ENCODE results near the gene YES1. TPM values are rescaled to one million over a fixed set of nuclear protein-coding genes. Genes with fewer than 3 reads are reported as not detected.

YES1 gene
- polyA plus RNA-seq, 4 donors = 35.9 to 47.1 (median 39.8) TPM

- Histone ChIP-seq H3K4me1 (ENCODE audit: control insufficient read depth in 3 of 3, insufficient read depth in 2 of 3, low read depth in 1 of 3, low read length in 2 of 3) (no peaks in the 10 kb centered on the region), H3K27ac (ENCODE audit: low read depth in 1 of 3, low read length in 2 of 3) (peak overlapping the region in 1 of 3 donors; percentile 2), H3K27me3 (ENCODE audit: control insufficient read depth in 3 of 3, insufficient read depth in 3 of 3, low read length in 3 of 3) (peaks cover 0 to 2% (median 0%) of the 10 kb centered on the region in 3 donors), H3K9me3 (ENCODE audit: control insufficient read depth in 2 of 2, insufficient read depth in 1 of 2, low read depth in 1 of 2, low read length in 1 of 2) (no peaks in the 10 kb centered on the region), H3K4me3 (ENCODE audit: low read depth in 1 of 3, low read length in 3 of 3) (no peak overlapping the region), H3K36me3 (ENCODE audit: control insufficient read depth in 3 of 3, insufficient read depth in 2 of 3, low read depth in 1 of 3, low read length in 3 of 3) (no peaks in the 10 kb centered on the region)
- FAIRE-seq (no peak), DNase-seq (no peak)
- 30 to 51% (median 48%) methylated on average over 5 of the region's 5 CpGs for WGBS, 3 donors
Observed at GRCh38 chr18:830315-830901, 18.4 kb upstream of the YES1 start.

GRCh38 chr18:829432-829831, 17.4 kb upstream of the YES1 start:
- 91 to 93% (median 92%) methylated on average over 6 of the region's 6 CpGs for WGBS, 3 donors
- H3K9me3 ChIP-seq (ENCODE audit: control insufficient read depth in 2 of 2, insufficient read depth in 1 of 2, low read depth in 1 of 2, low read length in 1 of 2) = no peaks in the 10 kb centered on the region
- DNase-seq = no peak
- H3K27me3 ChIP-seq (ENCODE audit: control insufficient read depth in 3 of 3, insufficient read depth in 3 of 3, low read length in 3 of 3) = peaks cover 0 to 2% (median 0%) of the 10 kb centered on the region in 3 donors
- FAIRE-seq = no peak
- no peak overlapping the region for H3K4me3 ChIP-seq (ENCODE audit: low read depth in 1 of 3, low read length in 3 of 3)
- no peak overlapping the region for H3K27ac ChIP-seq (ENCODE audit: low read depth in 1 of 3, low read length in 2 of 3)
- no peaks in the 10 kb centered on the region for H3K36me3 ChIP-seq (ENCODE audit: control insufficient read depth in 3 of 3, insufficient read depth in 2 of 3, low read depth in 1 of 3, low read length in 3 of 3)
- H3K4me1 ChIP-seq (ENCODE audit: control insufficient read depth in 3 of 3, insufficient read depth in 2 of 3, low read depth in 1 of 3, low read length in 2 of 3) = no peaks in the 10 kb centered on the region

GRCh38 chr18:827093-827677, 15.1 kb upstream of the YES1 start:
- no peak for FAIRE-seq
- no peak for DNase-seq
- Histone ChIP-seq H3K27ac (ENCODE audit: low read depth in 1 of 3, low read length in 2 of 3) (no peak overlapping the region), H3K9me3 (ENCODE audit: control insufficient read depth in 2 of 2, insufficient read depth in 1 of 2, low read depth in 1 of 2, low read length in 1 of 2) (no peaks in the 10 kb centered on the region), H3K4me1 (ENCODE audit: control insufficient read depth in 3 of 3, insufficient read depth in 2 of 3, low read depth in 1 of 3, low read length in 2 of 3) (no peaks in the 10 kb centered on the region), H3K27me3 (ENCODE audit: control insufficient read depth in 3 of 3, insufficient read depth in 3 of 3, low read length in 3 of 3) (no peaks in the 10 kb centered on the region), H3K36me3 (ENCODE audit: control insufficient read depth in 3 of 3, insufficient read depth in 2 of 3, low read depth in 1 of 3, low read length in 3 of 3) (no peaks in the 10 kb centered on the region), H3K4me3 (ENCODE audit: low read depth in 1 of 3, low read length in 3 of 3) (no peak overlapping the region)
- 79 to 82% (median 82%) methylated on average over 6 of the region's 6 CpGs for WGBS, 3 donors

- DNase-seq (no peak), FAIRE-seq (no peak)
- H3K9me3 ChIP-seq (ENCODE audit: control insufficient read depth in 2 of 2, insufficient read depth in 1 of 2, low read depth in 1 of 2, low read length in 1 of 2) = no peaks in the 10 kb centered on the region
- H3K27me3 ChIP-seq (ENCODE audit: control insufficient read depth in 3 of 3, insufficient read depth in 3 of 3, low read length in 3 of 3) = no peaks in the 10 kb centered on the region
- no peaks in the 10 kb centered on the region for H3K4me1 ChIP-seq (ENCODE audit: control insufficient read depth in 3 of 3, insufficient read depth in 2 of 3, low read depth in 1 of 3, low read length in 2 of 3)
- H3K4me3 ChIP-seq (ENCODE audit: low read depth in 1 of 3, low read length in 3 of 3) = no peak overlapping the region
- H3K36me3 ChIP-seq (ENCODE audit: control insufficient read depth in 3 of 3, insufficient read depth in 2 of 3, low read depth in 1 of 3, low read length in 3 of 3) = no peaks in the 10 kb centered on the region
- H3K27ac ChIP-seq (ENCODE audit: low read depth in 1 of 3, low read length in 2 of 3) = no peak overlapping the region
- 54 to 71% (median 59%) methylated on average over 6 of the region's 6 CpGs for WGBS, 3 donors
Observed at GRCh38 chr18:825891-826585, 14.0 kb upstream of the YES1 start.

- H3K27me3 ChIP-seq (ENCODE audit: control insufficient read depth in 3 of 3, insufficient read depth in 3 of 3, low read length in 3 of 3) = no peaks in the 10 kb centered on the region
- no peaks in the 10 kb centered on the region for H3K36me3 ChIP-seq (ENCODE audit: control insufficient read depth in 3 of 3, insufficient read depth in 2 of 3, low read depth in 1 of 3, low read length in 3 of 3)
- no peaks in the 10 kb centered on the region for H3K9me3 ChIP-seq (ENCODE audit: control insufficient read depth in 2 of 2, insufficient read depth in 1 of 2, low read depth in 1 of 2, low read length in 1 of 2)
- DNase-seq (no peak), FAIRE-seq (no peak)
- no peak overlapping the region for H3K4me3 ChIP-seq (ENCODE audit: low read depth in 1 of 3, low read length in 3 of 3)
- no peaks in the 10 kb centered on the region for H3K4me1 ChIP-seq (ENCODE audit: control insufficient read depth in 3 of 3, insufficient read depth in 2 of 3, low read depth in 1 of 3, low read length in 2 of 3)
- 71 to 88% (median 73%) methylated on average over 2 of the region's 2 CpGs for WGBS, 3 donors
- H3K27ac ChIP-seq (ENCODE audit: low read depth in 1 of 3, low read length in 2 of 3) = no peak overlapping the region
Observed at GRCh38 chr18:824179-824578, 12.1 kb upstream of the YES1 start.

- H3K27me3 ChIP-seq (ENCODE audit: control insufficient read depth in 3 of 3, insufficient read depth in 3 of 3, low read length in 3 of 3) = no peaks in the 10 kb centered on the region
- H3K4me1 ChIP-seq (ENCODE audit: control insufficient read depth in 3 of 3, insufficient read depth in 2 of 3, low read depth in 1 of 3, low read length in 2 of 3) = no peaks in the 10 kb centered on the region
- H3K36me3 ChIP-seq (ENCODE audit: control insufficient read depth in 3 of 3, insufficient read depth in 2 of 3, low read depth in 1 of 3, low read length in 3 of 3) = no peaks in the 10 kb centered on the region
- 34 to 77% (median 70%) methylated on average over 4 of the region's 4 CpGs for WGBS, 3 donors
- no peak overlapping the region for H3K27ac ChIP-seq (ENCODE audit: low read depth in 1 of 3, low read length in 2 of 3)
- DNase-seq (no peak), FAIRE-seq (no peak)
- H3K9me3 ChIP-seq (ENCODE audit: control insufficient read depth in 2 of 2, insufficient read depth in 1 of 2, low read depth in 1 of 2, low read length in 1 of 2) = no peaks in the 10 kb centered on the region
- no peak overlapping the region for H3K4me3 ChIP-seq (ENCODE audit: low read depth in 1 of 3, low read length in 3 of 3)
Observed at GRCh38 chr18:820591-821165, 8.6 kb upstream of the YES1 start.

- Histone ChIP-seq H3K4me3 (ENCODE audit: low read depth in 1 of 3, low read length in 3 of 3) (no peak overlapping the region), H3K9me3 (ENCODE audit: control insufficient read depth in 2 of 2, insufficient read depth in 1 of 2, low read depth in 1 of 2, low read length in 1 of 2) (no peaks in the 10 kb centered on the region), H3K27me3 (ENCODE audit: control insufficient read depth in 3 of 3, insufficient read depth in 3 of 3, low read length in 3 of 3) (no peaks in the 10 kb centered on the region), H3K36me3 (ENCODE audit: control insufficient read depth in 3 of 3, insufficient read depth in 2 of 3, low read depth in 1 of 3, low read length in 3 of 3) (no peaks in the 10 kb centered on the region), H3K27ac (ENCODE audit: low read depth in 1 of 3, low read length in 2 of 3) (no peak overlapping the region), H3K4me1 (ENCODE audit: control insufficient read depth in 3 of 3, insufficient read depth in 2 of 3, low read depth in 1 of 3, low read length in 2 of 3) (peaks cover 0 to 5% (median 0%) of the 10 kb centered on the region in 3 donors)
- no peak for FAIRE-seq
- 19 to 38% (median 20%) methylated on average over 2 of the region's 2 CpGs for WGBS, 3 donors
- DNase-seq = no peak
Observed at GRCh38 chr18:816869-817268, 4.8 kb upstream of the YES1 start.

- 65 to 81% (median 72%) methylated on average over 4 of the region's 4 CpGs for WGBS, 3 donors
- H3K27me3 ChIP-seq (ENCODE audit: control insufficient read depth in 3 of 3, insufficient read depth in 3 of 3, low read length in 3 of 3) = no peaks in the 10 kb centered on the region
- H3K4me1 ChIP-seq (ENCODE audit: control insufficient read depth in 3 of 3, insufficient read depth in 2 of 3, low read depth in 1 of 3, low read length in 2 of 3) = peaks cover 0 to 5% (median 0%) of the 10 kb centered on the region in 3 donors
- no peak overlapping the region for H3K27ac ChIP-seq (ENCODE audit: low read depth in 1 of 3, low read length in 2 of 3)
- H3K4me3 ChIP-seq (ENCODE audit: low read depth in 1 of 3, low read length in 3 of 3) = no peak overlapping the region
- no peaks in the 10 kb centered on the region for H3K36me3 ChIP-seq (ENCODE audit: control insufficient read depth in 3 of 3, insufficient read depth in 2 of 3, low read depth in 1 of 3, low read length in 3 of 3)
- H3K9me3 ChIP-seq (ENCODE audit: control insufficient read depth in 2 of 2, insufficient read depth in 1 of 2, low read depth in 1 of 2, low read length in 1 of 2) = no peaks in the 10 kb centered on the region
- FAIRE-seq = no peak
- no peak for DNase-seq
Observed at GRCh38 chr18:816088-816653, 4.1 kb upstream of the YES1 start.
